ENCODE measurements around the gene ANKRD6.

GRCh38 chr6:89590133-89590532, 157.2 kb downstream of the ANKRD6 start:
- TF ChIP-seq, protein P1, sequence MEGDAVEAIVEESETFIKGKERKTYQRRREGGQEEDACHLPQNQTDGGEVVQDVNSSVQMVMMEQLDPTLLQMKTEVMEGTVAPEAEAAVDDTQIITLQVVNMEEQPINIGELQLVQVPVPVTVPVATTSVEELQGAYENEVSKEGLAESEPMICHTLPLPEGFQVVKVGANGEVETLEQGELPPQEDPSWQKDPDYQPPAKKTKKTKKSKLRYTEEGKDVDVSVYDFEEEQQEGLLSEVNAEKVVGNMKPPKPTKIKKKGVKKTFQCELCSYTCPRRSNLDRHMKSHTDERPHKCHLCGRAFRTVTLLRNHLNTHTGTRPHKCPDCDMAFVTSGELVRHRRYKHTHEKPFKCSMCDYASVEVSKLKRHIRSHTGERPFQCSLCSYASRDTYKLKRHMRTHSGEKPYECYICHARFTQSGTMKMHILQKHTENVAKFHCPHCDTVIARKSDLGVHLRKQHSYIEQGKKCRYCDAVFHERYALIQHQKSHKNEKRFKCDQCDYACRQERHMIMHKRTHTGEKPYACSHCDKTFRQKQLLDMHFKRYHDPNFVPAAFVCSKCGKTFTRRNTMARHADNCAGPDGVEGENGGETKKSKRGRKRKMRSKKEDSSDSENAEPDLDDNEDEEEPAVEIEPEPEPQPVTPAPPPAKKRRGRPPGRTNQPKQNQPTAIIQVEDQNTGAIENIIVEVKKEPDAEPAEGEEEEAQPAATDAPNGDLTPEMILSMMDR (IDR thresholded peaks at IDR 0.05; ENCODE audit: extremely low read depth in 1 of 2, insufficient read depth in 1 of 2, low read depth in 1 of 2, low read length in 2 of 2) = no peak
- TF ChIP-seq POLR2A (IDR thresholded peaks at IDR 0.05; ENCODE audit: low read depth, low read length) (no peak), EZH2 (IDR thresholded peaks at IDR 0.05; ENCODE audit: borderline replicate concordance, low read depth, low read length, severe bottlenecking) (no peak), POLR2AphosphoS5 (IDR thresholded peaks at IDR 0.05; ENCODE audit: insufficient read depth, low read depth, low read length) (no peak), MYC (IDR thresholded peaks at IDR 0.05; ENCODE audit: low read depth, low read length) (no peak), JUN (IDR thresholded peaks at IDR 0.05; ENCODE audit: borderline replicate concordance, insufficient read depth, insufficient read length, low read depth) (no peak), GATA2 (IDR thresholded peaks at IDR 0.05; ENCODE audit: insufficient read depth, insufficient read length, low read depth, low read length) (no peak), FOS (IDR thresholded peaks at IDR 0.05; ENCODE audit: borderline replicate concordance, insufficient read depth, low read length) (no peak)
- TF ChIP-seq, protein P2, sequence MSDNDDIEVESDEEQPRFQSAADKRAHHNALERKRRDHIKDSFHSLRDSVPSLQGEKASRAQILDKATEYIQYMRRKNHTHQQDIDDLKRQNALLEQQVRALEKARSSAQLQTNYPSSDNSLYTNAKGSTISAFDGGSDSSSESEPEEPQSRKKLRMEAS (IDR thresholded peaks at IDR 0.05; ENCODE audit: insufficient read depth, insufficient read length) = no peak
